ENCODE results near the gene SPECC1.

DNA sequence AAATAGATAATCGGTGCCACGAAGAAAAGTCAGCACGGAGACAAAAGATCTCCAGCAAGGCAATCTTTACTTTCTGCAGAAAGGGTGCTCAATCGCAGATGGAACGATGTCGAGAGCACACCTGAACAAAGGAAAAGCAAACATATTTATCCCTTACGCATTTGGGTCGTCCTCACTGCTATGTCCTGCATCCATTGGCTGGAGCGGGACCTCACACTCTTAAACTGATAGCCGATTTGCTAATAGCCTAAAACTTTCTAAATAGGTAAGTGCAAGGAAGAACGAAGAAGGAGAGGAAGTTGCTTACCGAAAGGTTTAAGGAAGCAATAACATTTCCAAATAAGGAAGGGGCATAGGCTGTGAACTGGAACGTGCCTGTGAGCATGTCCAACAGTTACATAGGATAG, 30.4 kb upstream of the SPECC1 start:
- TF ChIP-seq, protein P1, sequence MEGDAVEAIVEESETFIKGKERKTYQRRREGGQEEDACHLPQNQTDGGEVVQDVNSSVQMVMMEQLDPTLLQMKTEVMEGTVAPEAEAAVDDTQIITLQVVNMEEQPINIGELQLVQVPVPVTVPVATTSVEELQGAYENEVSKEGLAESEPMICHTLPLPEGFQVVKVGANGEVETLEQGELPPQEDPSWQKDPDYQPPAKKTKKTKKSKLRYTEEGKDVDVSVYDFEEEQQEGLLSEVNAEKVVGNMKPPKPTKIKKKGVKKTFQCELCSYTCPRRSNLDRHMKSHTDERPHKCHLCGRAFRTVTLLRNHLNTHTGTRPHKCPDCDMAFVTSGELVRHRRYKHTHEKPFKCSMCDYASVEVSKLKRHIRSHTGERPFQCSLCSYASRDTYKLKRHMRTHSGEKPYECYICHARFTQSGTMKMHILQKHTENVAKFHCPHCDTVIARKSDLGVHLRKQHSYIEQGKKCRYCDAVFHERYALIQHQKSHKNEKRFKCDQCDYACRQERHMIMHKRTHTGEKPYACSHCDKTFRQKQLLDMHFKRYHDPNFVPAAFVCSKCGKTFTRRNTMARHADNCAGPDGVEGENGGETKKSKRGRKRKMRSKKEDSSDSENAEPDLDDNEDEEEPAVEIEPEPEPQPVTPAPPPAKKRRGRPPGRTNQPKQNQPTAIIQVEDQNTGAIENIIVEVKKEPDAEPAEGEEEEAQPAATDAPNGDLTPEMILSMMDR (IDR thresholded peaks at IDR 0.05; ENCODE audit: low read depth, low read length, poor library complexity, severe bottlenecking): no peak
- no peak for TF ChIP-seq EZH2phosphoT487 (IDR thresholded peaks at IDR 0.05; ENCODE audit: borderline replicate concordance, low read length)
